GM04504 (cell line): ENCODE measurements around the gene CHRNA4.

Experiments
- DNase-seq: peaks from one replicate; pipeline ENCODE4 v3.0.0-alpha.2; 2012; ENCODE audit warnings: low read depth

CHRNA4 gene

DNA sequence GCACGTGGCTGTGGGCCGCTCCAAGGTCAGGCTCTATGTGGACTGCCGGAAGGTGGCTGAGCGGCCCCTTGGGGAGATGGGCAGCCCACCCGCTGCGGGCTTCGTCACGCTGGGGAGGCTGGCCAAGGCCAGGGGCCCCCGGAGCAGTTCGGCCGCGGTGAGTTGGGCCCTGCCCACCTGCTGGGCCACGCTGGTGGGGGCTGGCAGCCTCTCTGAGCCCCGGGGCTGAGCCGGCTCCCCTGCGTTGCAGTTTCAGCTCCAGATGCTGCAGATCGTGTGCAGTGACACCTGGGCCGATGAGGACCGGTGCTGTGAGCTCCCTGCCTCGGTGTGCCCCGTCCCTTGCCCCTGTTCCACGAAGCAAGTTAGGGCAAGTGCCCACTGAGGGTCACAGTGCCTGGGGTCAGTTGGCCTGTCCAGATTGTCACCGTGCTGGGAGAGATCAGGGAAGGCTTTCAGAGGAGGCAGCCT, 41.1 kb downstream of the CHRNA4 start:
- DNase-seq, result no peak

DNA sequence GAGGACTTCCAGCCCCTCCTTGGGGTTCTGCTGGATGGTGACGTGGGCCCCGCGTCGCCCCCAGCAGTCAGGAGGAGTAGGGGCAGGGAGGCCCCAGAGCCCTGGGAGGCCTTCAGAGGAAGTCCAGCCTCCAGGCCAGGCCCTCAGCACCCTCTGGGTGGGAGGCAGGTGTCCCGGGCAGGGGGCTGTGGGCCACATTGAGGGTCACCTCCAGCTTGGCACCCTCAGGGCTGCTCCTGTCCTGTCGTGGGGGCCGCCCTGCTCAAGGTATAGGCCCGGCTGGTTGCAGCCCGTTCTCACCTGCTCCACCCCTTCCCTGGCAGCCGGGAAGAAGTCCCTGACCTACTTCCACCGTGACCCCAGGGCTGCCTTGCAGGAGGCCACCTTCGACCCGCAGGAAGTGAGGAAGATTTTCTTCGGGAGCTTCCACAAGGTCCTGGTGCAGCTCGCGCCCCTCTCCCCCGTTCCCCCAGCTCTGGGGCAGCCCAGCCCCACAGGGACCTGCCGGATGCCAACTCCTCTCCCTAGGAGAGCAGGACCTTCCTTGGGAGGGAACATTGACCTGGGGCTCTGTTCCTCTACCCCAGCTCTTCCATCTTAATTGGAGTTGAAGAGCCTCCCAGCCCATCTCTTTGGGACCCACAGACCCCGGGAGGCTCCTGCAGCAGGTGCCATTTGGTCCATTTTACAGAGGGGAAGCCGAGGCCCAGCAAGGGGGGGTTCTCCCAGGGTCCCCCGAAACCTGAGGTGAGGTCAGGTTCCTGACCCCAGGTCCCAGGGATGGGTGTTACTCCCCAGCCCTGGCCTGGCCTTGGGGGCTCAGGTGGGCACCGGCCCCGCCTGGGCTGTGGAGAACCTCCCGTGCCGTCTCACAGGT, 41.7 kb downstream of the CHRNA4 start:
- DNase-seq, result no peak

DNA sequence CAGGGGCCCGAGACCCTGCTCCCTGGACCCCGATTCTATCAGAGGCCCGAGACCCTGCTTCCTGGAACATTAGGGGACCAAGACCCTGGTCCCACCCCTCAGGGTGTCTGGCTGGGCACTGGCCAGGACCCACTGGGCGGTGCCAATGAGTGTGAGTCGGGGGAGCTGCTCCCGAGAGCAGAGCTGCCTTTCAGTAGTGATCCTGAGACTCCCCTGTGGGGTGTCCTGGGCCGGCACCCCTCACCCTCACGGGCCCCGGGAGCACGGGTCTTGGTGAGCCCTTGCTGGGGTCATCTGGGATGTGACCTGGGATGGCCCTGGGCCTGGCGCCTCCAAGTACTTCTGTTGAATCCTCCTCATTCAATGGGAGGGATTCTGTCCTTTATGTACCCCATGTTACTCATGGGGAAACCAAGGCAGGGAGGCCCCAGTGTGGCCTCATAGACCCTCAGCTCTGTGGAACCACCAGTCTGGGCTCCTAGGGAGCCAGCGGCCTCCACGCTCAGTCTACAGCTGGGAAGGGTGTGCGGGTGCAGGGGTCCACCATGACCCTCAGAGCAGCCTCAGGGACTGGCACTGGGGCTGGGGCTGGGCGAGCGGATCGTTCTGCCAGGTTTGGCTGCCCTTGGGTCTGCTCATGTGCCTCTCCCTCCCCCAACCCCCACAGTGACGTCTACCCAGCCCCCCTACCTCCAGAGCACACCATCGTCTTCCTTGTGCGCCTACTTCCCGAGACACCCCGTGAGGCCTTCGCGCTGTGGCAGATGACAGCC, 42.6 kb downstream of the CHRNA4 start:
- no peak for DNase-seq

DNA sequence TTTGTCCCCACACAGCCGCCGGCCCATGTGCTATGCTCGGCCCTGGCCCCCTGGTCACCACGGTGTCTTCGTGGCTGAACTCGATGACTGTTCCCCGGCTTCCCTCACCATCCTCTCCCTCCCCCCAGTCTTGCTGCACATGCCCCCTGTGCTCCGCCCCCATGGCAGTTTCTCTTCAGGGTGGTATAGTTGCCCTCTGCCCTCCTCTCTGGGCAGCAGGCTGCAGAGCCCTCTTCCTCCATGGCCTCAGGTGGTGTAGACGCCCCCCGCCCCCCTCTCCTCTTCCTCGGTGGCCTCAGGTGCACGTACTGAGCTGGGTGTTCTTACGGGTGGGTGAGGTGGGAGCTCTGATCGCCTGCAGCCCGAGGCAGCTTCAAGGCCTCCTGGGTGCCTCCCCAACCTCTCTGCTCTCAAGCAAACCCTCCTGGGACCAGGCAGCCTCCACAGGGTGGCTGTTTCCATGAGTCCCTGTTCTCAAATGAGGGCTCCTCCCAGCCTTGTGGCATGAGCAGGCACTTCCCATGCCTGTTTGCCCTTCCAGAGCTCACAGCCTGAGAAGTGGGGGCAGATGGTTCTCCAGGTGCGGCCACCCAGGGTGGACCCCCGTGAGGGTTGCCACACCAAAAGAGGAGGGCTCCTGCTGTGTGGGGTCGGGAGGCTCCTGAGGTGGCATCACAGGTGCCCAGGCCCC, 43.4 kb downstream of the CHRNA4 start:
- no peak for DNase-seq

DNA sequence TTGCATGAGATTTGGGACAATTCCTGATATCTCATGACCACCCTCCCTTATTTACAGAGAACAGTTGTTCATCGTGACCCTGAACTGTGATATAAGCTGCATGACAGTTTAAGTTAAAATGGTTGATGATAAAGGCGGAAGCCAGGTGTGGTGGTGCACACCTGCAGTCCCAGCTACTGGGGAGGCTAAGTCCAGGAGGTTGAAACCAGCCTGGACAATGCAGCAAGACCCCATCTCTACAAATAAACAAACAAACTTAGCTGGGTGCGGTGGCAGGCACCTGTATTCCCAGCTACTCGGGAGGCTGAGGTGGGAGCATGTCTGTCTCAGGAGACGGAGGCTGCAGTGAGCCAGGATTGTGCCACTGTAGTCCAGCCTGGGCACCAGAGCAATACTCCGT, 44.1 kb downstream of the CHRNA4 start:
- no peak for DNase-seq

DNA sequence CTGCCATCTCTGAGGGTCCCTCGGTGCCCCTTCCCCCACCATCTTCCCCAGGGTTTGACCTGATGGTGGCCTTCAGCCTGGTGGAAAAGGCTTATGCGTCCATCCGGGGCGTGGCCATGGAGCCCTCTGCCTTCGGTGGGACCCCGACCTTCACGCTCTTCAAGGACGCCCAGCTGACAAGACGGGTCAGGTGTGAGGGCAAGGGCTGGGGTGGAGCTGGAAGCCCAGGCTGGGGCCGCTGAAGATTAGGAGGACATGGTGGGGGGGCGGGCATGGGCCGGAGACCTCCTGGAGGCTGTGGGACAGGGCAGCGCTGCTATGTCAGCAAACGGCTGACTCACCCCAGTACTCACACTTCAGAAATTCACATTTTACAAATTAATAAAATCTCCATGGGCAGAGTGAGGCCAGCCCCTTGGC, 44.6 kb downstream of the CHRNA4 start:
- no peak for DNase-seq

DNA sequence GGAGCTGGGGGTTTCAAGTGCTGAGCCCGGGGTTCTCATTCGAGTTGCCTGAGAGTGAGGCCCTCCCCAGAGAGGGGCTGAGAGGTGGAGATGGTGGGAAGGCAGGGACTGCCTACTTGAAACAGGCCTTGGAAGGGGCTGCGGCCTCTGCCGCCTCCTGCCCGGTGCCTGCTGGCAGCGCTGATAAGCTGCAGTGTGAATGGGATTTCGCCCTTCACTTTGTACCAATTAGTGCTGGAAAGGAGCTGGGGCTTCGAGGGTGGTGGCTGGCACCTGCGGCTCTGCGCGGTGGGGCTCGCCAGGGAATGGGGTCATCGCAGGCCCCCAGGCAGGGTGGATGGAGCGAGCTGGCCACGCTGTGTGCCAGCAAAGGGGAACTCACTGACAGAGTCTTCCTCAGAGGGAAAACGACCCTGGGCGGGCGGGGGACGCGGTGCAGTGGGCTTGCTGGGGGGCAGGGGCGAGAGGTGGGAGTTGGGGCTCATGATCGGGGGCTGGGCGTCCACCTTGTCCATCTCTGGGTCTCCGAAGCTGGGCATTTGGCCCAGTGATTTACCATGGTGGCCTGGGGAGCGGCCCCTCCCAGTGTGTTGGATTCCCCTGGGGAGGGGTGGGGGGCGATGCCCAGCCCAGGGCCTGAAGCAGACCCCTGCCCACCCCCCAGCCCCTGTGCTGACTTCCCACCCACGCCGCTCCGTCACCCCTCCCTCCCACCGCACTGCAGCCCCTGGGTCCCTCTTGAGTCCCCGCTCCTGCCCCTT, 45.2 kb downstream of the CHRNA4 start:
- DNase-seq, result no peak

DNA sequence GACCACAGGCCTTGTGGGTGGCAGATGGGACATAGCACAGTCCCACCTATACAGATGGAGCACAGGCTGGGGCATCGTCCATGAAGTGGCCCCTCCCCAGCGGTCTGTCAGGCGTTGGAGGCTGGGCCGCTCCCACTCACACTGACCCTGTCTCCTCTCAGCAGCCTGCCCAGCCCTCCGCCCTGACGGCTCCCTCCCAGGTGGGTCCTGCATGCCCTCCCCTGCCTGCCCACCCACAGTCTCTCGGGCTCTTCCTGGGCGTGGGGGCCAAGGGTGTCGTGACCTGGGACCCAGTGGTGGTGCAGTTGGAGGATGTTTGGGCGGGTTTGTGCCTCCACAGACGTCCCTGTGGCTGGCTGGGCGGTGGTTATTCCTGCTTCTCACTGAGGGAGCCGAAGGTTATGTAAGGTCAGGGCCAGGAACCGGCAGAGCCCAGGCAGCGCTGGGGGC, 45.9 kb downstream of the CHRNA4 start:
- DNase-seq, result no peak

DNA sequence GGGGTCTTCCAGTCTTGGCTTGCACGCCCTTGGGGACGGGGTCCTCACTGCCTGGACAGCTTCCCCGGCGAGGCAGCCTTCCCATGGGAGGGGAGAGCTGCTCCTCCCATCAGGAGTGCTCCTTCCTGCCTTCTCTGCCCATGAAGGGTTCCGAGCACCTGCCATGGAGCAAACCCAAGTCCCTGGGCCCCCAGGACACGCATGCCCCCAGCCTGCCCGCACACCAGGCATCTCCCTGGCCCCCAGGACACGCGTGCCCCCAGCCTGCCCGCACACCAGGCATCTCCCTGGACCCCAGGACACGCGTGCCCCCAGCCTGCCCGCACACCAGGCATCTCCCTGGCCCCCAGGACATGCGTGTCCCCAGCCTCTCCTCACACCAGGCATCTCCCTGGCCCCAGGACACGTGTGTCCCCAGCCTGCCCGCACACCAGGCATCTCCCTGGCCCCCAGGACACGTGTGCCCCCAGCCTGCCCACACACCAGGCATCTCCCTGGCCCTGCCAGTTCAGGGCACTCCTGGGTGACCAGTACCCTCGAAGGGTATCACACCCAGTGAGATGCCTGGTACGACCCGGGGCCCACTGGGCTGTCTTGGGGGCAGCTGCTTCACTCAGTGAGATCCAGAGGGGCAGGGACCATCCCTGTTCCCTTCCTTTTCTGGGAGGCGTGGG, 46.4 kb downstream of the CHRNA4 start:
- no peak for DNase-seq

DNA sequence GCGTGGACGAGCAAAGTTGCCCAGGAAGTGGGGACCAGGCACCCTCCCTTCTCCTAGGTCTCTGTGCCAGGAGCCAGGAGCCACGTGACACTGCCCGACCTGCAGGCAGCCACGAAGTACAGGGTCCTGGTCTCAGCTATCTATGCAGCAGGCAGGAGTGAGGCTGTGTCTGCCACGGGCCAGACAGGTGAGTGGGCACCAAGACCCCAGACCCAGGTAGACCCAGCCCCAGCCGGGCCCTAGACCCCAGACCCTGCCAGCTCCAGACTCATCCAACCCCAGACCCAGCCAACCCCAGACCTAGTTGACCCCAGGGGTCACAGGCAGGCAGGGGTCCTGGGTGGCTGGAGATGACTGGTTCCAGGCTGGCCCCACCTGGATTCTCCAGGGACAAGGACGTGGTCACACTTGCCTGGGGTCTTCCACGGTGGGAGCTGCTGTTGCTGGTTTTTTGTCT, 47.1 kb downstream of the CHRNA4 start:
- DNase-seq, result no peak

DNA sequence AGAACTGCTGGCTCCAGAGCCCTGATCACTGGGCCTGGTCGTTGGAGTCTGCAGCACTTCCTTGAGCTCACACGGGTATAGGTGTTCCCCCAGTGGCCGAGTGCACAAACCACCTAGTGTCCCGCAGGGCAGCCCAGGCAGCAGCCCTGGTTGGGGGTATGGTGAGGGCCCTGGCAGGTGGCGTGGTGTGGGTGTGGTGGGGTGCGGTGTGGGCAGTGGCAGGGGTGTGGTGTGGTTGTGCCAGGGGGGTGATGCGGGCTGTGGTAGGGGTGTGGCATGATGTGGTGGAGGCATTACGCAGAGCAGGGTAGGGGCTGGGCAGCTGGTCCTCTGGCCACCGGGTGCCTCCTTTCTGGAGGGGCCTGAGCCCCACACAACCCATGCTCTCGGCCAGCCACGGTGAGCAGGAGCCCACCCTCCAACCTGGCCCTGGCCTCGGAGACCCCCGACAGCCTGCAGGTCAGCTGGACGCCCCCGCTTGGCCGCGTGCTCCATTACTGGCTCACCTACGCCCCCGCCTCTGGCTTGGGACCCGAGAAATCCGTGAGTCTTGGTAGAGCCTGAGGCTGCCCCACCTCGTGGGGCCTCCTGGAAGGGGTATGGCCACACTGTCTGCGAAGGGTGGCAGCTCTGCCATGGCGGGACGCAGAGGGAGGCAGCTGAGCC, 47.7 kb downstream of the CHRNA4 start:
- DNase-seq, result no peak

DNA sequence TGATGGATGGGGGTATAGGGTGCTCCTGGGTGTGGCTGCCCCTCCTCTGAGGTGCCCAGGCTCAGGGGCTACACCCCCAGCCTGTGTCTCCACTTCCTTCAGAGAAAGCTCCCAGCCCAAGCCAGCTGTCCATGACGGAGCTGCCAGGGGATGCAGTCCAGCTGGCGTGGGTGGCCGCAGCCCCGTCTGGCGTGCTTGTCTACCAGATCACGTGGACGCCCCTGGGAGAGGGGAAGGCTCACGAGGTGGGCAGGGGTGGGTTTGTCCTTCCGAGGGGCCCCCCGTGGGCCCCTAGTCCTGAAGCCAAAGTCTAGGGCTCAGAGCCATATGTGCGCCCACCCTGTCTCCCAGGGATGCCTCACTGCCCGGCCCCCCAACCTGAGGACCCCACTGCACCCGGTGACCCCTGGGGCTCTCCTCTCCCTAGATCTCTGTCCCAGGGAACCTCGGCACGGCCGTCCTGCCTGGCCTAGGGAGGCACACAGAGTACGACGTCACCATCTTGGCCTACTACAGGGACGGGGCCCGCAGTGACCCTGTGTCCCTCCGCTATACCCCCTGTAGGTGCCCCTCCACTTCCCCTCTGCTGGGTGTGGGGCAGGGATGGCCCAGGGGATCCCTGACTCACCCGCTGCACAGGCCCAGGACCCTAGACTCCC, 48.3 kb downstream of the CHRNA4 start:
- DNase-seq, result no peak

DNA sequence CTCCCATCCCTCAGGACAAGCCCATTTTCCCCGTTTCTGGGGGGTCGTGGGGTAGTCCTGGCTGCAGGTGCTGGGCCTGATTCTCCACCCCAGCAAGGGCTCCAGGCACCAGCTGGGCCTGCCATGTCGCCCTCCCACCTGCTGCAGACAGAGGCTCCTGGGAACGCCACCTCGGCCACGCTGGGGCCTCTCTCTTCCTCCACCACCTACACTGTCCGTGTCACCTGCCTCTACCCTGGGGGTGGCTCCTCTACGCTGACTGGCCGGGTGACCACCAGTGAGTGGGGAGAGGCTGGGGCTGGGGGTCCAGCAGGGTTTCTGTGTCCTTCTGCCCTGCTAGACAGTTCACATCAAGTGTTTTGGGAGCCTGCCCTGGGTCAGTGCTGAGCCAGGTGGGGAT, 48.9 kb downstream of the CHRNA4 start:
- DNase-seq, result no peak

DNA sequence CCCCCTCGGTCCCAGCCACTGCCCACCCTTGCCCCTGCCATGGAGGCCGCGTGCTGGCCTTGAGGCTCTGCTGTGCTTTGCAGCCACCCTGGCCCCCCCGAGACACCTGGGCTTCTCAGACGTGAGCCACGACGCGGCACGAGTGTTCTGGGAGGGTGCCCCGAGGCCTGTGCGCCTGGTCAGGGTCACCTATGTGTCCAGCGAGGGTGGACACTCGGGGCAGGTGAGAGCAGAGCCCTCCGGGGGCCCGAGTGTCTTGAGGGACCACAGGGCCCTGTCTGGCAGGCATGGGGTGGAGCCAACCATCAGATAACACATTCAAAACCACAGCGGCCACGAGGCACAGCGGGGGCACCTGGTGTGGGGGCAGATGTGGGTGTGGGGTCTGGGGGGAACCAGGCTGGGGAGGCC, 49.3 kb downstream of the CHRNA4 start:
- no peak for DNase-seq

DNA sequence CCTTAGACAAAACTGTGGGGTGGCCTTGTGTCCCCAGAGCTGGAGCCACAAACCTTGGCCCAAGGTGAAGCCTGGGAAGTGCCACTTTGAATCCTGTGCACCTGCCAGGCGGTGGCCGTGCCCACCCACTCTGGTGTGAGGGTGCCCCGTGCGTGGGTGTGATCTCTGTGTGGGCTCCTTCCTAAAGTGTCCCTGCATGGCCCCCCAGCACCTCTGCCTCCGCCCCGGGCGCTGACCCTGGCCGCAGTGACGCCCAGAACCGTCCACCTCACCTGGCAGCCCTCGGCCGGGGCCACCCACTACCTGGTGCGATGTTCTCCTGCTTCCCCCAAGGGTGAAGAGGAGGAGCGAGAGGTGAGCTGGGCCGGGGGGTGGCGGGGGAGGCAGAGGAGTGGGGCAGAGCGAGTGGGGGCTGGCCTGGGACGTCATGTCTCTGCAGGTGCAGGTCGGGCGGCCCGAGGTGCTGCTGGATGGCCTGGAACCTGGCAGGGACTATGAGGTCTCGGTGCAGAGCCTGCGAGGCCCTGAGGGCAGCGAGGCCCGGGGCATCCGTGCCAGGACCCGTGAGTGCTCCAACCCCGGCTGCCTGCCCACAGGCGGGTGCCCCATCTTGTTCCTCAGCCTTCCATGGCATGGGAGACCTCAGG, 49.8 kb downstream of the CHRNA4 start:
- no peak for DNase-seq

DNA sequence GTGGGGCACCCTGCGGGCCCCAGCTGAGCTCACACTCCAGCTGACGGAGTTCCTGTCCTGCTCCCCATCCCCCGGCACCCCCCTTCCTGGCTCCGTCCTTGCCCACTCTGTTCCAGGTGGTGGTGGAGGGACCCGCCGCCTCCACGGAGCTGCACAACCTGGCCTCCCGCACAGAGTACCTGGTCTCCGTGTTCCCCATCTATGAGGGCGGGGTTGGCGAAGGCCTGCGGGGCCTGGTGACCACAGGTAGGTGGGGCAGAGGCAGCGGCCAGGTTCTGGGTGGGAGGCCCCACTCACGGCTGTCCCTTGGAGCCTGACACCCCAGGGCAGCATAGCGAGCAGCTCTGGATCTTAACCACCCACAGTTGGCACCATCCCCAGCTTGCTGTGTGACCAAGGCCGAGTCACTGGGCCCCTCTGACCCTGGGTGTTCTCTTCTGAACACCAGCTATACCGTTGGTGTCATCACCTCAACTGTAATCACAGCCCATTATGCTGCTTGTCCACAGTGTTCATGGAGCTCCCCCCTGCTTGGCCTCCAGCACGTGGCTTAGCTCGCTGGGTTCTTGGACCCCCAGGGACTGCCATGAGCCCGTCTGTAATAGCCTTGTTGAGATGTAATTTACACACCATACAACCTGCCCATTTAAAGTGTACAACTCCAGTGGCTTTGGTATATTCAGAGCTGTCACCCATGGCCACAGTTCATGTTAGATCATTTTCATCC, 50.7 kb downstream of the CHRNA4 start:
- DNase-seq, result no peak

DNA sequence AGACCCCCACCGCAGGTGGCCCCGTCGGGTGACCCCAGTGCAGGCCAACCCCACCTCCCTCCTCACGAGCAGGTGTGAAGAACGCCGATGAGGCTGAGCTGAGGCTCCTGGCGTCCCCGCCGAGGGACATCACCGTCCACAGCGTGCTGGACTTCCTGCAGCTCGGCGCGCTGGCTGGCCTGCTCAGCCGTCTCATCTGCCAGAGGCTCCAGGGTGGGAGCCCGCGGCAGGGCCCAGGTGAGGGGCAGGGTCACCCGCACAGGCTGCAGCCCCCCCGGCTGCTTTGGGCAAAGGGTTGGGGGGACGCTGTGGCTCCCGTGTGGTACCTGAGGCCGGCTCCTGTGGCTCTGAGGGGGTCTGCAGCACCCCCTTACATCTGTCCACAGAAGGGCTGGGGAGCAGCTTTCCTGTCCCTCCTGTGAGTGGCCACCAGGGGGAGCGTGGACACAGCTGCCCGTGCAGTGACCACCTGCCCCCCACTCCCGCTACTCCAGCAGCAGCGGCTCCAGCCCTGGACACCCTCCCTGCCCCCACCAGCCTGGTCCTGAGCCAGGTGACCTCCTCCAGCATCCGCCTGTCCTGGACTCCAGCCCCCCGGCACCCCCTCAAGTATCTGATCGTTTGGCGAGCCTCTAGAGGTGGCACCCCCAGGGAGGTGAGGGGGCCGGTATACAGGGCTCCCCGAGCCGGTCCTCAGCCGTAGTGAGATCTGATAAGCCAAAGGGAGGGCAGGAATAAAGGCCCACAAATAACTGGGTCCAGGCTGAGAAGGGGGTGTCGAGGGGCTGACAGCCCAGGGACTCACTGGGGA, 51.7 kb downstream of the CHRNA4 start:
- DNase-seq, result no peak
